Inflammatory macrophage (primary cell): ENCODE data around the gene NRCAM.

Source experiments
- DNase-seq, 2 donors: peaks; one replicate each; pipeline ENCODE4 v3.0.0-alpha.2; 2020 to 2022

The NRCAM gene

GRCh38 chr7:108457871-108458270 lies 1.6 kb upstream of the NRCAM start:
- DNase-seq: no peak

GRCh38 chr7:108456845-108457540 lies 757 bp upstream of the NRCAM start:
- no peak for DNase-seq

GRCh38 chr7:108455551-108455997 lies 662 bp downstream of the NRCAM start:
- peak; percentile 45 to 64 for DNase-seq

GRCh38 chr7:108454674-108455550 lies 1.3 kb downstream of the NRCAM start:
- no peak for DNase-seq

- no peak for DNase-seq
Observed at GRCh38 chr7:108454317-108454673, 1.9 kb downstream of the NRCAM start.

GRCh38 chr7:108453320-108453719 lies 2.9 kb downstream of the NRCAM start:
- no peak for DNase-seq

- DNase-seq: peak; percentile 27
Observed at GRCh38 chr7:108452707-108453106, 3.5 kb downstream of the NRCAM start.

GRCh38 chr7:108451296-108451848 lies 4.9 kb downstream of the NRCAM start:
- DNase-seq: no peak

- no peak for DNase-seq
Observed at GRCh38 chr7:108450160-108450559, 6.1 kb downstream of the NRCAM start.

GRCh38 chr7:108449521-108449920 lies 6.7 kb downstream of the NRCAM start:
- no peak for DNase-seq

GRCh38 chr7:108448584-108449505 lies 7.4 kb downstream of the NRCAM start:
- no peak for DNase-seq

- DNase-seq: no peak
Observed at GRCh38 chr7:108442039-108442568, 14.1 kb downstream of the NRCAM start.

GRCh38 chr7:108441392-108441955 lies 14.8 kb downstream of the NRCAM start:
- no peak for DNase-seq

GRCh38 chr7:108440613-108441012 lies 15.6 kb downstream of the NRCAM start:
- DNase-seq: no peak

- no peak for DNase-seq
Observed at GRCh38 chr7:108436906-108437305, 19.3 kb downstream of the NRCAM start.

GRCh38 chr7:108434010-108434409 lies 22.2 kb downstream of the NRCAM start:
- no peak for DNase-seq

- DNase-seq: no peak
Observed at GRCh38 chr7:108431099-108431498, 25.1 kb downstream of the NRCAM start.

GRCh38 chr7:108430664-108431063 lies 25.6 kb downstream of the NRCAM start:
- no peak for DNase-seq

GRCh38 chr7:108427766-108428165 lies 28.5 kb downstream of the NRCAM start:
- no peak for DNase-seq

- DNase-seq: no peak
Observed at GRCh38 chr7:108425714-108426275, 30.4 kb downstream of the NRCAM start.

GRCh38 chr7:108424013-108424412 lies 32.2 kb downstream of the NRCAM start:
- DNase-seq: no peak
